ENCODE results near the gene GMCL2. TPM values are rescaled to one million over a fixed set of nuclear protein-coding genes. Genes with fewer than 3 reads are reported as not detected.

The GMCL2 gene
- total RNA-seq, 2 donors from 2014 or later, result not detected

DNA sequence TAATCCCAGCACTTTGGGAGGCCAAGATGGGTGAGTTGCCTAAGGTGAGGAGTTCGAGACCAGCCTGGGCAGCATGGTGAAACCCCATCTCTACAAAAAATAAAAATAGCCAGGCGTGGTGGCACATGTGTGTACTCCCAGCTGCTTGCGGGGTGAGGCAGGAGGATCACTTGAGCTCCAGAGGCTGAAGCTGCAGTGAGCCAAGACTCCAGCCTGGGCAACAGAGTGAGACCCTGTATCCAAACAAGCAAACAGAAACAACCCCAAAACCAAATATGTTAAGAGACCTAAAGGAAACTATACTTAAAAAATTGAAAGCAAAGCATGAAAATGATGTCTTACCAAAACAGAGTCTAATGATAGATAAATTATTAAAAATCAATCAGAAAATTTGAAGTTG lies 29.6 kb upstream of the GMCL2 start:
- ATAC-seq (ENCODE audit: insufficient number of reproducible peaks, low FRiP score, low read depth), result no peak
- Histone ChIP-seq H3K9me3 (no peaks in the 10 kb centered on the region), H3K36me3 (peaks cover 45% of the 10 kb centered on the region), H3K27ac (no peak overlapping the region), H3K27me3 (replicated peaks; ENCODE audit: insufficient read depth) (no peaks in the 10 kb centered on the region), H3K4me3 (no peak overlapping the region), H3K4me1 (ENCODE audit: control insufficient read depth in 1 of 2, low read depth in 2 of 2) (no peaks in the 10 kb centered on the region)
- no peak for DNase-seq (ENCODE audit: low spot score)
- TF ChIP-seq, protein P1, sequence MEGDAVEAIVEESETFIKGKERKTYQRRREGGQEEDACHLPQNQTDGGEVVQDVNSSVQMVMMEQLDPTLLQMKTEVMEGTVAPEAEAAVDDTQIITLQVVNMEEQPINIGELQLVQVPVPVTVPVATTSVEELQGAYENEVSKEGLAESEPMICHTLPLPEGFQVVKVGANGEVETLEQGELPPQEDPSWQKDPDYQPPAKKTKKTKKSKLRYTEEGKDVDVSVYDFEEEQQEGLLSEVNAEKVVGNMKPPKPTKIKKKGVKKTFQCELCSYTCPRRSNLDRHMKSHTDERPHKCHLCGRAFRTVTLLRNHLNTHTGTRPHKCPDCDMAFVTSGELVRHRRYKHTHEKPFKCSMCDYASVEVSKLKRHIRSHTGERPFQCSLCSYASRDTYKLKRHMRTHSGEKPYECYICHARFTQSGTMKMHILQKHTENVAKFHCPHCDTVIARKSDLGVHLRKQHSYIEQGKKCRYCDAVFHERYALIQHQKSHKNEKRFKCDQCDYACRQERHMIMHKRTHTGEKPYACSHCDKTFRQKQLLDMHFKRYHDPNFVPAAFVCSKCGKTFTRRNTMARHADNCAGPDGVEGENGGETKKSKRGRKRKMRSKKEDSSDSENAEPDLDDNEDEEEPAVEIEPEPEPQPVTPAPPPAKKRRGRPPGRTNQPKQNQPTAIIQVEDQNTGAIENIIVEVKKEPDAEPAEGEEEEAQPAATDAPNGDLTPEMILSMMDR (IDR thresholded peaks at IDR 0.05), result no peak

DNA sequence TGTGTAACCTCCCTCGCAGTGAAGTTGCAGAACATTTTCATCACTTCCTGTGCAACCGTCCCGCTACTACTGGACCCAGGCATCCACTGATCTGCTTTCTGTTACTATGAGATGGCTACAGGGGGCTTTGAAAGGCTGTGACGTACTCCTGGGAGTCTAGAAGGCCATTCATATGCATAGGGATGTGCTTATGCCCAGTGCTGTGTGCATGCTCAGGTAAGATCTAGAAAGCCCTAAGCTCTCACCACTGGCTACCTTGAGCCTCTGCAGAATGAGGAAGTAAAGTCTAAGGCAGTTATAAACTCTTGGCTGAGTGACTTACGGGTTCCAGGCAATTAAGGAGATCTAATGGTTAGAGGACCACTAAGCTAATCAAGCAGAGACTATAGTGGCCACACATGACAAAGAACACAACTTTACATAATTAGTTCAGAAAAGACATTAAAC lies 28.9 kb upstream of the GMCL2 start:
- no peak for DNase-seq (ENCODE audit: low spot score)
- Histone ChIP-seq H3K36me3 (peaks cover 47% of the 10 kb centered on the region), H3K4me1 (ENCODE audit: control insufficient read depth in 1 of 2, low read depth in 2 of 2) (no peaks in the 10 kb centered on the region), H3K27ac (no peak overlapping the region), H3K4me3 (no peak overlapping the region), H3K9me3 (no peaks in the 10 kb centered on the region), H3K27me3 (replicated peaks; ENCODE audit: insufficient read depth) (no peaks in the 10 kb centered on the region)
- no peak for ATAC-seq (ENCODE audit: insufficient number of reproducible peaks, low FRiP score, low read depth)
- TF ChIP-seq, protein P1 (IDR thresholded peaks at IDR 0.05), result no peak

DNA sequence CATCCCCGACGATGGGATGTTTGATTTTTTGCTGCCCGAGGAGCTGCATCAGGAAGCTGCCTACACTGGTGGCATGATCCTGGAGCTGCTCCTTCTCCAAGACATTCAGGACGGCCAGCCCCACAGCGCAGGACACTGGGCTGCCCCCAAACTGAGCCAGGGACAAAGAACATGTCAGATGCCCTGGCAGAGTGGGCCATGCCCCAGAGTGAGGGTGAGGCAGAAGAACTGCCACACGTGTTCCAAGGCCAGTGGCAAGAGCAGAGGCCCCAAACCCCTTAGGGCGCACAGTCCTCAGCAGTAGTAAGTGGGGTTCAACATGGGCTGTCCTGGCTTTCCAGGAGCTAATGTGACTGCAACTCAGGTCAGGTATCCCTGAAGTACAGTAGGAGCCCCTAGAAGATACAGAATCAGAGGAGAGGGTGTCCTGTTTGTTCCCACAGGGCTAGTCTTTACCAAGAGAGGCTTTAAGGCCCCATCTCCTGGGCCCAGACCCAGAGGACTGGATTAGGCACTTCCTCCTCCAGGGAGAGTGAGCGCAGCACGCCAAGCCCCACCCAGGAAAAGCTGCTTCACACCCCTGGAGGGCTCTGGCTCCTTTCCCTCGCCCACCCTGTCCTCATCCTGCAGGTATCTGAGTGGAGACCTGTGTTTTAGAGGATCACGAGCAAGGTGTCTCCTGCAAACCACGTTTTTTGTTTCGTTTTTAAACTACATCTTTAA lies 28.3 kb upstream of the GMCL2 start:
- peaks cover 54% of the 10 kb centered on the region for H3K36me3 ChIP-seq
- no peaks in the 10 kb centered on the region for H3K9me3 ChIP-seq
- H3K27me3 ChIP-seq (replicated peaks; ENCODE audit: insufficient read depth), result no peaks in the 10 kb centered on the region
- DNase-seq (ENCODE audit: low spot score) (no peak), ATAC-seq (ENCODE audit: insufficient number of reproducible peaks, low FRiP score, low read depth) (no peak)
- TF ChIP-seq, protein P1 (IDR thresholded peaks at IDR 0.05), result no peak
- no peak overlapping the region for H3K4me3 ChIP-seq
- H3K4me1 ChIP-seq (ENCODE audit: control insufficient read depth in 1 of 2, low read depth in 2 of 2), result no peaks in the 10 kb centered on the region
- H3K27ac ChIP-seq, result no peak overlapping the region

DNA sequence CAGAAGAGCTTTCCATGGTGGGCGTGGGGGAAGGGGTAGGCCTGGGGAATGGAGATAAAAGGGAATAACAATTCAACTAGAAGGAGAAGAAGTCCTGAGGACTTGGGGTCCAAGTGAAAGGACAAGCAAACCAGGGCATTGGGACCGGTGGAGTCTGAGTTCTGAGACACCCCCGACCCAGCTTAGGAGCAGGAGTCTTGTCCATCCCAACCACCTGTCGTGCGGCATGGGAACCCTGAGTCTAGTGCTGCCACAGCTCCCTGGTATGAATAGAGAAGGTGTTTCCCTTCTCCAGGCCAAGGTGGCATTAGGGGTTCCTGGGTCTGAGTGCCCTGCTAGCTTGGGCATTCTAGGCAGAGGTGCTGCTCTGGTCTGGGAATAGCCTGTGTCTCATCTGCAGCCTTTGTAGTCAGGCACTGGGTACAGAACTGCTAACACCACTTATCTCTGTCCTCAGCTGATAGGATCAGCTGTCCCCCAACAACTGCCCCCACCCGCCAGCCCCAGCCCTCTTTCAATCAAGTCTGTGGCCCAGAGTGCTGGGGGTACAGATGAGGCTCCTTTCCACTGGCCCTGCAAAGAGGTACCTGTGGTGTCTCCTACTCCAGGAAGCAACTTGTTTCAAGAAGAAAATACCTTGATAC lies 27.1 kb upstream of the GMCL2 start:
- Histone ChIP-seq H3K27ac (no peak overlapping the region), H3K36me3 (peaks cover 65% of the 10 kb centered on the region), H3K4me1 (ENCODE audit: control insufficient read depth in 1 of 2, low read depth in 2 of 2) (no peaks in the 10 kb centered on the region), H3K9me3 (no peaks in the 10 kb centered on the region), H3K27me3 (replicated peaks; ENCODE audit: insufficient read depth) (no peaks in the 10 kb centered on the region), H3K4me3 (no peak overlapping the region)
- TF ChIP-seq, protein P1 (IDR thresholded peaks at IDR 0.05), result no peak
- no peak for DNase-seq (ENCODE audit: low spot score)
- ATAC-seq (ENCODE audit: insufficient number of reproducible peaks, low FRiP score, low read depth), result no peak

DNA sequence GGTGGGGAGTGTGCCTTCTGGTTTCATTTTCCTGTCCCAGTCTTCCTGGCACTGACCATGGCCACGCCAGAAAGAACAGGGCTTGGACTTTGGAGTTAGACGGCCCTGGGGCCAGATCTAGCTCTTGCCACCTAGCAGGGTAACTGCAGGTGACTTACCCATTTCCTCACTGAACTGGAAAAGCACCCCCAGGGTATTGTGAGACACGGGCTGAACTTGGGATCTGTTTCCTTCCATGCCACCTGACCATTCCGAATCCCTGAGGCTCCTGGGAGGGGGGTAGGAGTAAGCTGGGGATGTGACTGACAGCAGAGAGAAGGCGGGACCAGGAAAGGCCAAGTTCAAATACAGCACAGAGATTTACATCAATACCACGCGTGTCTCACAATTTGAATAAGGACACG lies 26.6 kb upstream of the GMCL2 start:
- ATAC-seq (ENCODE audit: insufficient number of reproducible peaks, low FRiP score, low read depth) (no peak), DNase-seq (ENCODE audit: low spot score) (no peak)
- Histone ChIP-seq H3K27ac (no peak overlapping the region), H3K4me1 (ENCODE audit: control insufficient read depth in 1 of 2, low read depth in 2 of 2) (no peaks in the 10 kb centered on the region), H3K27me3 (replicated peaks; ENCODE audit: insufficient read depth) (no peaks in the 10 kb centered on the region), H3K4me3 (no peak overlapping the region), H3K9me3 (no peaks in the 10 kb centered on the region), H3K36me3 (peaks cover 71% of the 10 kb centered on the region)
- TF ChIP-seq, protein P1 (IDR thresholded peaks at IDR 0.05), result no peak
